Testis (tissue), 2 donors: ENCODE results near the gene ALDH4A1.
"Not testable (repeated sequence)": the region's sequence is repeated elsewhere in the genome, so short reads cannot be mapped to it uniquely, and the experiment has no call there.

Source experiments
- CTCF ChIP-seq, 3 experiments: fragments of 450-650 bp in 2 of 3; fragments of 200-600 bp in 1 of 3; sonication (generic) in 1 of 3; IDR thresholded peaks; one replicate each; pipeline ENCODE4 v1.5.1; 2016 to 2019; ENCODE audit warnings: antibody characterized with exemption in 3 of 3, mild to moderate bottlenecking in 2 of 3, moderate library complexity in 1 of 3
- POLR2A ChIP-seq: fragments of 450-650 bp; IDR thresholded peaks from one replicate; pipeline ENCODE4 v1.6.1; 2017; ENCODE audit warnings: antibody characterized with exemption, mild to moderate bottlenecking, moderate library complexity

GRCh38 chr1:18891858-18892257, 10.5 kb downstream of the ALDH4A1 start:
- TF ChIP-seq CTCF (IDR thresholded peaks at IDR 0.05); POLR2A: not testable (repeated sequence)
